DND-41 (cell line): ENCODE data around the gene MED8.

Source experiments
- ATAC-seq: fragments of 200-7000 bp; cut with Tn5 transposase; 3 replicates; pipeline ENCODE4 v1.9.1; 2021; ENCODE audit warnings: low read depth; ENCODE audit not compliant: insufficient read depth
- DNase-seq: peaks from one replicate; pipeline ENCODE4 v3.0.0-alpha.2; 2020
- H2AFZ ChIP-seq: 2 replicates; pipeline ENCODE4 v1.6.0; 2012; ENCODE audit warnings: low read depth, low read length
- H3K27ac ChIP-seq: 2 replicates; pipeline ENCODE4 v1.5.1; 2012; ENCODE audit warnings: low read length, inconsistent platforms
- H3K27me3 ChIP-seq: fragments of 200-600 bp; sonication (generic); 2 replicates; pipeline ENCODE4 v1.6.0; 2012; ENCODE audit warnings: low read length, mild to moderate bottlenecking, inconsistent platforms; ENCODE audit not compliant: insufficient read depth, poor library complexity
- H3K36me3 ChIP-seq: 2 replicates; pipeline ENCODE4 v1.5.1; 2012; ENCODE audit warnings: low read length, inconsistent platforms; ENCODE audit not compliant: insufficient read depth
- H3K4me1 ChIP-seq: 2 replicates; pipeline ENCODE4 v1.5.1; 2012; ENCODE audit warnings: mild to moderate bottlenecking, low read length; ENCODE audit not compliant: insufficient read depth
- H3K4me2 ChIP-seq: 2 replicates; pipeline ENCODE4 v1.6.0; 2012; ENCODE audit warnings: mild to moderate bottlenecking, moderate library complexity, low read length, inconsistent platforms; ENCODE audit not compliant: insufficient read depth
- H3K4me3 ChIP-seq, 2 experiments: fragments of 200-600 bp in 1 of 2; shearing (Covaris generic) in 1 of 2; 2 replicates each; pipeline ENCODE4 v1.5.1; 2012 to 2016; ENCODE audit warnings: inconsistent platforms in 2 of 2, low read length in 2 of 2, mild to moderate bottlenecking in 2 of 2, low read depth in 1 of 2, moderate library complexity in 1 of 2
- H3K79me2 ChIP-seq: 2 replicates; pipeline ENCODE4 v1.6.0; 2012; ENCODE audit warnings: low read length, inconsistent platforms; ENCODE audit not compliant: insufficient read depth
- H3K9ac ChIP-seq: 2 replicates; pipeline ENCODE4 v1.6.0; 2012; ENCODE audit warnings: low read depth, mild to moderate bottlenecking, inconsistent platforms, low read length, moderate library complexity
- H3K9me3 ChIP-seq: 2 replicates; pipeline ENCODE4 v1.5.1; 2012; ENCODE audit warnings: low read length, moderate library complexity, mild to moderate bottlenecking, inconsistent platforms; ENCODE audit not compliant: insufficient read depth, severe bottlenecking
- H4K20me1 ChIP-seq: 2 replicates; pipeline ENCODE4 v1.6.0; 2012; ENCODE audit warnings: low read length; ENCODE audit not compliant: insufficient read depth
- CTCF ChIP-seq: IDR thresholded peaks from 2 replicates; pipeline ENCODE4 v1.5.1; 2012; ENCODE audit warnings: borderline replicate concordance, low read length, moderate library complexity, mild to moderate bottlenecking; ENCODE audit not compliant: poor library complexity, severe bottlenecking; ENCODE audit errors: extremely low read depth
- EZH2 ChIP-seq: IDR thresholded peaks from 3 replicates; pipeline ENCODE4 v1.6.1; 2012; ENCODE audit warnings: borderline replicate concordance, low read depth, mild to moderate bottlenecking, moderate library complexity, low read length, inconsistent platforms; ENCODE audit not compliant: severe bottlenecking

MED8 gene

GRCh38 chr1:43410571-43410970 lies 21.0 kb upstream of the MED8 start:
- H3K4me2 ChIP-seq, result no peak overlapping the region
- no peaks in the 10 kb centered on the region for H3K4me1 ChIP-seq
- H3K4me3 ChIP-seq, result no peak overlapping the region
- H3K27ac ChIP-seq, result no peak overlapping the region
- peaks cover 57% of the 10 kb centered on the region for H3K36me3 ChIP-seq
- DNase-seq (no peak), ATAC-seq (no peak)
- H4K20me1 ChIP-seq, result no peaks in the 10 kb centered on the region
- H3K27me3 ChIP-seq, result no peaks in the 10 kb centered on the region
- H3K9ac ChIP-seq, result no peak overlapping the region
- H3K9me3 ChIP-seq, result no peaks in the 10 kb centered on the region
- H2AFZ ChIP-seq, result no peak overlapping the region
- no peak for TF ChIP-seq CTCF
- no peak for TF ChIP-seq EZH2
- no peaks in the 10 kb centered on the region for H3K79me2 ChIP-seq

- H4K20me1 ChIP-seq, result no peaks in the 10 kb centered on the region
- no peaks in the 10 kb centered on the region for H3K79me2 ChIP-seq
- ATAC-seq (no peak), DNase-seq (no peak)
- H3K4me2 ChIP-seq, result no peak overlapping the region
- TF ChIP-seq CTCF (no peak), EZH2 (no peak)
- no peak overlapping the region for H2AFZ ChIP-seq
- H3K4me3 ChIP-seq, result no peak overlapping the region
- H3K4me1 ChIP-seq, result no peaks in the 10 kb centered on the region
- no peaks in the 10 kb centered on the region for H3K9me3 ChIP-seq
- no peak overlapping the region for H3K27ac ChIP-seq
- peaks cover 75% of the 10 kb centered on the region for H3K36me3 ChIP-seq
- H3K27me3 ChIP-seq, result no peaks in the 10 kb centered on the region
- H3K9ac ChIP-seq, result no peak overlapping the region
Observed at GRCh38 chr1:43405876-43406234, 16.3 kb upstream of the MED8 start.

- Histone ChIP-seq H3K36me3 (peaks cover 73% of the 10 kb centered on the region), H3K9me3 (no peaks in the 10 kb centered on the region), H3K79me2 (0 out of 2 replicates have a peak, but pooled peaks cover under 1% of the 10 kb centered on the region), H3K27ac (no peak overlapping the region), H3K4me2 (no peak overlapping the region), H3K4me3 (no peak overlapping the region), H3K4me1 (no peaks in the 10 kb centered on the region), H3K27me3 (no peaks in the 10 kb centered on the region), H4K20me1 (no peaks in the 10 kb centered on the region), H3K9ac (no peak overlapping the region), H2AFZ (no peak overlapping the region)
- DNase-seq (no peak), ATAC-seq (no peak)
- TF ChIP-seq CTCF, result no peak
- no peak for TF ChIP-seq EZH2
Observed at GRCh38 chr1:43405219-43405875, 15.7 kb upstream of the MED8 start.

DNA sequence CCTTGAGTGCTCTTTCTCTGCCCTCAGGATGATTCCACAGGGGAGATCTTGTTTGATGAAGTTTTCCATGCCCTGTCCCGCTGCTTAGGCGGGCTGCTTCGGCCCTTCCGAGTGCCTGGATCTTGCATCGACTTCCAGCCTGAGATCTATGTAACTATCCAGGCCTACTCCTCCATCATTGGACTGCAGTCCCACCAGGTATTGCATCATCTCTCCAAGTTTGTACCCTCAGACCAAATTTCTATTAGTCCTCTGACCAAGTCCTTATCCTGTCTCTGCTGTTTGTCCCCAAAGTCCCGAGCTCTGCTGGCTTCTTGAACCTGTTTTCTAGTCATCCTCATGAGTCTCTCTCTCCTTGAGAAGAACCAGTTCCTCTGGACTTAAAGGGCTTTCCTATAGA lies 14.8 kb upstream of the MED8 start:
- no peaks in the 10 kb centered on the region for H4K20me1 ChIP-seq
- ATAC-seq (no peak), DNase-seq (no peak)

More for the DNA sequence above, 14.8 kb upstream of the MED8 start:
- Histone ChIP-seq H3K27me3 (no peaks in the 10 kb centered on the region), H2AFZ (no peak overlapping the region), H3K4me3 (no peak overlapping the region), H3K79me2 (peaks cover 6% of the 10 kb centered on the region; the same call in 1 of the 2 replicates), H3K9ac (no peak overlapping the region), H3K9me3 (no peaks in the 10 kb centered on the region), H3K4me2 (no peak overlapping the region), H3K4me1 (no peaks in the 10 kb centered on the region), H3K27ac (no peak overlapping the region), H3K36me3 (peaks cover 67% of the 10 kb centered on the region)
- TF ChIP-seq EZH2 (no peak), CTCF (no peak)
